ENCODE results near the gene PIGW. TPM values are rescaled to one million over a fixed set of nuclear protein-coding genes. Genes with fewer than 3 reads are reported as not detected.

The PIGW gene
- total and polyA plus RNA-seq, 2 of the 8 experiments (the other 6 are each of a cell fraction or from before 2014, with no cell fraction given) = 12.1 to 28.9 TPM

GRCh38 chr17:36524428-36524876 lies 10.3 kb upstream of the PIGW start:
- no peak overlapping the region for H2BK5ac ChIP-seq (ENCODE audit: low read depth, low read length)
- H3K79me2 ChIP-seq (ENCODE audit: control insufficient read depth in 1 of 2, insufficient read depth in 2 of 2, low read length in 2 of 2) = peaks cover 0 to 3% of the 10 kb centered on the region in 2 experiments; a peak in 1 of 4 replicates
- no peak overlapping the region for H3K9ac ChIP-seq (replicated peaks in 1 of 4; ENCODE audit: extremely low read depth in 1 of 4, low read depth in 3 of 4, low read length in 3 of 4)
- H3K18ac ChIP-seq (ENCODE audit: extremely low read depth, low read length) = no peak overlapping the region
- H3K23ac ChIP-seq (ENCODE audit: insufficient read length) = no peak overlapping the region
- H3K27me3 ChIP-seq (replicated peaks in 1 of 4; ENCODE audit: control insufficient read depth in 3 of 4, extremely low read depth in 1 of 4, insufficient read depth in 3 of 4, low read length in 3 of 4) = no peaks in the 10 kb centered on the region
- ChIA-PET CTCF (ENCODE audit: partially characterized antibody) (interaction anchor here (0.6 to 1.5 kb wide), 2 partner anchors 62 to 873 kb away, joined by 3 read pairs; no protein-coding TSS in a partner anchor), POLR2A (ENCODE audit: partially characterized antibody) (interaction anchor here (1.2 to 7.7 kb wide), 5 partner anchors 8 to 17 kb away, joined by 3 to 89 read pairs (median 29); partner anchors contain the start of genes MYO19 and PIGW)
- H3K27ac ChIP-seq (ENCODE audit: low read depth, low read length) = no peak overlapping the region
- no peak overlapping the region for H3K14ac ChIP-seq (ENCODE audit: insufficient read length)
- no peaks in the 10 kb centered on the region for H3K4me1 ChIP-seq (replicated peaks in 1 of 4; ENCODE audit: control insufficient read depth in 3 of 4, insufficient read depth in 4 of 4, low read length in 3 of 4)
- H2BK120ac ChIP-seq (replicated peaks; ENCODE audit: low read depth, low read length) = no peak overlapping the region
- no peak overlapping the region for H2BK12ac ChIP-seq (ENCODE audit: low read depth, low read length)
- WGBS, 2 experiments (ENCODE audit: extremely low coverage in 1 of 2, insufficient coverage in 1 of 2, insufficient read length in 1 of 2, insufficient replicate concordance in 2 of 2, low coverage in 1 of 2, low lambda C conversion rate in 2 of 2, missing lambda C conversion rate in 1 of 2) = 89% methylated on average over 4 of the region's 4 CpGs; no CpG with 5 or more reads in 1 of the 2 experiments
- H2BK20ac ChIP-seq (ENCODE audit: low read length) = no peak overlapping the region
- H3K79me1 ChIP-seq (ENCODE audit: low read depth, low read length) = peaks cover 3% of the 10 kb centered on the region; the same call in 1 of the 2 replicates
- H2AK5ac ChIP-seq (ENCODE audit: low read depth, low read length) = no peak overlapping the region
- 0 out of 2 replicates have a peak, but pooled peaks cover 2% of the 10 kb centered on the region for H3K23me2 ChIP-seq (ENCODE audit: low read depth, low read length)
- FAIRE-seq (no peak), DNase-seq (ENCODE audit: low read depth in 1 of 2, low spot score in 2 of 2) (no peak)
- no peak overlapping the region for H4K5ac ChIP-seq (ENCODE audit: insufficient read length, low read depth, low read length)
- no peak overlapping the region for H4K8ac ChIP-seq (ENCODE audit: extremely low read depth, insufficient read depth, low read length)
- no peak overlapping the region for H4K91ac ChIP-seq (replicated peaks; ENCODE audit: insufficient read length, low read length)
- H3K56ac ChIP-seq (replicated peaks; ENCODE audit: insufficient read length, low read depth, low read length) = no peak overlapping the region
- no peaks in the 10 kb centered on the region for H3K9me3 ChIP-seq (ENCODE audit: insufficient read depth in 2 of 2, low read depth in 1 of 2, low read length in 1 of 2)
- no peak overlapping the region for H3K4me2 ChIP-seq (ENCODE audit: insufficient read depth in 1 of 2, low read depth in 2 of 2, low read length in 2 of 2)
- peaks cover 6 to 8% of the 10 kb centered on the region in 2 experiments for H4K20me1 ChIP-seq (replicated peaks in 1 of 2; ENCODE audit: control insufficient read depth in 1 of 2, insufficient read depth in 2 of 2, low read length in 2 of 2)
- H2AFZ ChIP-seq (ENCODE audit: low read length) = no peak overlapping the region
- H3K4ac ChIP-seq (replicated peaks; ENCODE audit: insufficient read length, low read depth, low read length) = no peak overlapping the region
- H2BK15ac ChIP-seq (ENCODE audit: low read length) = no peak overlapping the region
- peaks cover 42 to 81% (median 61%) of the 10 kb centered on the region in 4 experiments for H3K36me3 ChIP-seq (ENCODE audit: control insufficient read depth in 2 of 4, insufficient read depth in 4 of 4, low read length in 3 of 4)
- H3K4me3 ChIP-seq (ENCODE audit: extremely low read depth in 1 of 4, insufficient read depth in 2 of 4, low read depth in 3 of 4, low read length in 4 of 4) = no peak overlapping the region
- TF ChIP-seq MAX (IDR thresholded peaks at IDR 0.05) = no peak
- TF ChIP-seq NRF1 (IDR thresholded peaks at IDR 0.05; ENCODE audit: low read depth, low read length) = no peak
- TF ChIP-seq ASH2L (IDR thresholded peaks at IDR 0.05; ENCODE audit: low read length) = no peak
- TF ChIP-seq JUND (IDR thresholded peaks at IDR 0.05; ENCODE audit: low read length) = no peak
- no peak for TF ChIP-seq HDAC2 (IDR thresholded peaks at IDR 0.05; ENCODE audit: borderline replicate concordance in 1 of 2, low read depth in 2 of 2, low read length in 2 of 2)
- TF ChIP-seq ATF2 (IDR thresholded peaks at IDR 0.05; ENCODE audit: low read length) = no peak
- no peak for TF ChIP-seq POU5F1 (IDR thresholded peaks at IDR 0.05; ENCODE audit: low read depth, low read length)
- no peak for TF ChIP-seq CBX5 (IDR thresholded peaks at IDR 0.05; ENCODE audit: low read depth, low read length)
- no peak for TF ChIP-seq SAP30 (IDR thresholded peaks at IDR 0.05; ENCODE audit: insufficient read depth, insufficient replicate concordance, low read length)
- no peak for TF ChIP-seq NANOG (IDR thresholded peaks at IDR 0.05; ENCODE audit: insufficient read depth, low read depth, low read length, poor library complexity, severe bottlenecking)
- no peak for TF ChIP-seq CHD2 (IDR thresholded peaks at IDR 0.05; ENCODE audit: low read length)

Data from H1 (cell line).